GM19455 (cell line): ENCODE data around the gene PGLYRP2.

Experiments used
- ATAC-seq: cut with Tn5 transposase; IDR thresholded peaks from one replicate; pipeline ENCODE4 v1.9.1; 2021; ENCODE audit not compliant: unreplicated experiment

The PGLYRP2 gene

DNA sequence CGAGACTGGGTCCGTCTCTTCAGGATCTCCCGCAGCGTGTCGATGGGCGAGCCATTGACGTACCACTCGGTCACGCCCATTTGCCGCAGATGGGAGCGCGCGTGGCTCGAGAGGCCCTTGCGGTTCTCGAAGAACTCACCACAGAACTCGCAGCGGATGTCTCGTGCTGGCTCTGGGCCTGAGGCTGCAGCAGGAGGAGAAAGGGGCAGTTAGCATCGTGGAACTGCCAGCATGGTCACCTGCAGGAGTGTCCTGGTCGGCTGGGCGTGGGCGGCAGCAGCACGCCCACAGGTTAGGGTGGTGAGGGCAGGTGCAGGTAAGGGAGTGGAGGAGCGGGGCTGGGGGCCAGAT is 52.0 kb downstream of the PGLYRP2 start:
- ATAC-seq, result no peak

GRCh38 chr19:15426485-15427349 is 52.6 kb downstream of the PGLYRP2 start:
- ATAC-seq, result no peak

- ATAC-seq, result no peak
These were observed 53.9 kb downstream of the PGLYRP2 start for GRCh38 chr19:15425321-15425950.

DNA sequence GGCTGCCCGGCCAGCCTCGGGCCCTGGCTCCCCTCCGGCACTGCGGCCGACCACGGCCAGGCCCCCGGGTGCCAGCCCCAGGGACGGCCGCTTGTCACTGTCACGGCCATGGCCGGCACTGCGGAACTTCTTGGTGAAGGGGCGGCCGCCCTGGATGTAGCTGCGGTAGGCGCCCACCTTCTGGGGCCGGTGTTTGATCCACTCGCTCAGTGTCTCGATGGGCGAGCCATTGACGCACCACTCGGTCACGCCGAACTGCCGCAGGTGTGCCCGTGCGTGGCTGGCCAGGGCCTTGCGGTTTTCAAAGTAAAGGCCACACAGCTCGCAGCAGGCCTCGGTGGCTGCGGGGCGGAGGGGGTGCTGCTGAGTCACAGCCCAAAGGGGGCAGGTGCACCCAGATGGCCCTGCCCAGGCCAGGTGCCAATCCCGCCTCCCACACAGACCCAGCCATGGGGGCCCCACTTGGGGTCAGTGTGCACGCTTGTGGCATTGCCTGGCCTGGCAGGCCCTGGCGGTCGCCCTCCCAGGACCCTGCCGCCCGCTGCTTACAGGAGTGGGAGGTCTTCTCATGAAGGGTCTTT is 54.5 kb downstream of the PGLYRP2 start:
- ATAC-seq, result no peak

- no peak for ATAC-seq
These were observed 55.2 kb downstream of the PGLYRP2 start for GRCh38 chr19:15424121-15424520.

DNA sequence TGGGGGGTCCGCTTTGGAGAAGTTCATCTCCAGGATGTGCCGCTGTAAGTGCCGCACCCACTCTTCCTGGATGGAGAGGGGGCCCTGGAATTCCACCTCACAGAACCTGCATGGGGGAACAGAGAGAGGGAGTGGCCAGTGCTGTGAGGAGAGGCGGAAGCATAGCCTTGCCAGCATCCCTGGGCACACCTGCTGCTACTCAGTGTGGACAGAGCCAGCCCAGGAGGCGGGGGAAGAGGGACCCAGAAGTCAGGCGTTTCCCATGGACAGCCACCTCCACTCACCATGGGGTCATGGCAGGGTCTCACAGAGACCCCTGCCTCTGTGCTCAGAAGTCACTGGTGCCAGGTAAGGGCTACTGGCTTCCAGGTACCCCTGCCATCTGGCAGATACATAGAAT is 56.2 kb downstream of the PGLYRP2 start:
- ATAC-seq, result no peak

DNA sequence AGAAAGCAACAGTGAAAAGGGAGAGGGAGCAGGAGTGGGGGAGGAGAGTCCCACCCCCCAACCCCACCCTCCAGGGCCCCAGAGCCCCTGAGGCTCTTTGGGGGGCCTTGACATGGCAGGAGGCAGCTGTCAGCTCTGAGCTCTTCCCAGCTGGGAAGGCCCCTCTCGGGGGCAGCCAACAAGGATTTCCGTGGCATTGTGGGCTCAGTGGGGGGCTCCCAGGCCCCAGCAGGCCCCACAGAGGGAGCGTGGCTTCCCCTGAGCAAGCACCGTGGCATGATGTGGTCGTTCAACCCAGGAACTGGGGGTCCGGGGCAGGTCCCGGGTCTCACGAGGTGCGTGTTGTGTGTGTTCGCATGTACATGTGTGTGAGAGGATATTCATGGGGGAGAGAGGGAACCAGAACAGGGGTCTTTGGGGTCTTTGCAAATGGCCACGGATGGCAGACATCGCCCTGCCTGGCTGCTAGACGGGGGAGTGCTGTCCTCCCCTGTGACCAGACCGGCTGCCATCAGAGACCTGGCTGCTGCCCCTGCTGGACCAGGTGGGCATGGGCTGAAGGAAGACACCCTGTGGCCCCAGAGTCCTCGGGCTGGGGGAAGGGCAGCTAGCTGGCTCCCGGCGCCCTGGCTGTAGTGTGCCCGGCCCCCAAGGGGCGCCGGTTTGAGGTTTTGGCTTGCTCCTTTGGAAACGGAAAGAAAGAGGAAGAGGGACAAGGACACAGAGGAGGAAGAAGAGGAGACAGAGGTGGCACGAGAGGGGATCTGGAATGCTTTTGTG is 56.8 kb downstream of the PGLYRP2 start:
- no peak for ATAC-seq

DNA sequence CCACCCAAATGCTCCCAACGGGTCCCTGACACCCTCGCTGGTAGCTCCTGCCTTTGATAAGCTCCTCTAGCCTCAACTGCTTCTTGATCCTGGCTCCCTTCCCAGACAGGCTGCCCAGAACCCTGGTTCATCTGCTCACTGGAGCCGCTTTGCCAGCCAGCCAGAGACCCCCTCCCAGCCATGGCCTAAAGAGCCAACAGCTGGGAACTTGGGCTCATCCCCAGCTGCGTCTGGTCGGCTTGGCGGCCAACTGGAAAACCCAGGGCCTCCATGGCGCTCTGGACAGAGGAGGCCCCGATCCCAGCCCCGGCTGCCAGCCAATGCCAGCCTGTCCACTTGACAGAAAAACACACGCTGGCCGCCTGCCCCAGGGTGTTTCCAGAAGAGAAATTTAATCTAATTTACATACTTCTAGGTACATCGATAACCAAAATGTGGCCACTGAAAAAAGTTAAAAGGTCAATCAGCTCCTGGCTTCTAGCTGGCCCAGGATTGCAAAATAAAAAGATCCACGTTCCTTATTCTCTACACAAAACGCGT is 57.5 kb downstream of the PGLYRP2 start:
- ATAC-seq, result no peak

DNA sequence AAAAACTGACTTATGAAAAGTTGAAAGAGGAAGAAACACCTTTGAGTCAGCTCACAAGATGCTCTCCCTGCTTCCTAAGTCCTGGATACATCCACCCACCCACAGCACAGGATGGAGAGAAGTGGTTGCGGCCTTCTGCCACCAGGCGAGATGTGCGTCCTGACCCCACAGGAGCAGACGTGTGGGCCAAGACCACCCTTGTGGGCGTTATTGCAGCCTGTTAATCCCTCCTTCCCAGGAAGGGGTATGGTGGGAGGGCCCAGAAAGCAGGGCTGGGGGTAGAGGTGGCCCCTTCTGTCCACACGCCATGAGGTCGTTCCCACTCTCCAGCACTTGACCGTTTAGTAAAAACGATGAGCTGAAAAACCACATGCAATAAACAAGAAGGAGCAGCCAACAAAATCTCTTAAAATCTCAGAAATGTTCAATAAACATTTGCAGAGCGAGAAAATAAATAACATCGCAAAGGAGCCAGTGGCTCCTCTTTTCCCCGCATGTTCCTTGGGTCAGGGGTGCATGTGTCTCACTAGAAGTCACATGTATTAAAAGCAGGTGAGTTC is 58.1 kb downstream of the PGLYRP2 start:
- no peak for ATAC-seq

- ATAC-seq, result no peak
These were observed 59.8 kb downstream of the PGLYRP2 start for GRCh38 chr19:15419413-15420025.
